ENCODE measurements around the gene LGR5.
"Not testable (repeated sequence)": the region's sequence is repeated elsewhere in the genome, so short reads cannot be mapped to it uniquely, and the experiment has no call there.

The LGR5 gene

GRCh38 chr12:71562676-71563595, 123.3 kb downstream of the LGR5 start:
- no peak for DNase-seq (ENCODE audit: low read depth)
- no peak for TF ChIP-seq CTCF (conservative IDR thresholded peaks at IDR 0.05; ENCODE audit: low read length)

GRCh38 chr12:71565535-71565934, 125.9 kb downstream of the LGR5 start:
- H3K4me3 ChIP-seq (ENCODE audit: low read length) = no peak overlapping the region
- peak; percentile 40 for DNase-seq (ENCODE audit: low read depth)
- no peak for TF ChIP-seq CTCF (conservative IDR thresholded peaks at IDR 0.05; ENCODE audit: low read length)

More at GRCh38 chr12:71562676-71563595, 123.3 kb downstream of the LGR5 start:
- no peak overlapping the region for H3K4me3 ChIP-seq (ENCODE audit: low read length)

GRCh38 chr12:71566655-71567054, 127.1 kb downstream of the LGR5 start:
- DNase-seq (ENCODE audit: low read depth) = no peak
- TF ChIP-seq CTCF (conservative IDR thresholded peaks at IDR 0.05; ENCODE audit: low read length) = no peak

GRCh38 chr12:71567537-71567936, 127.9 kb downstream of the LGR5 start:
- no peak overlapping the region for H3K4me3 ChIP-seq (ENCODE audit: low read length)
- DNase-seq (ENCODE audit: low read depth) = no peak
- TF ChIP-seq CTCF (conservative IDR thresholded peaks at IDR 0.05; ENCODE audit: low read length) = no peak

More at GRCh38 chr12:71566655-71567054, 127.1 kb downstream of the LGR5 start:
- no peak overlapping the region for H3K4me3 ChIP-seq (ENCODE audit: low read length)

GRCh38 chr12:71569885-71570284, 130.3 kb downstream of the LGR5 start:
- not testable (repeated sequence) for DNase-seq (ENCODE audit: low read depth); H3K4me3 ChIP-seq (ENCODE audit: low read length)

GRCh38 chr12:71576496-71576895, 136.9 kb downstream of the LGR5 start:
- no peak for TF ChIP-seq CTCF (conservative IDR thresholded peaks at IDR 0.05; ENCODE audit: low read length)
- no peak for DNase-seq (ENCODE audit: low read depth)
- H3K4me3 ChIP-seq (ENCODE audit: low read length) = no peak overlapping the region

GRCh38 chr12:71578694-71579258, 139.2 kb downstream of the LGR5 start:
- H3K4me3 ChIP-seq (ENCODE audit: low read length) = no peak overlapping the region
- no peak for DNase-seq (ENCODE audit: low read depth)
- no peak for TF ChIP-seq CTCF (conservative IDR thresholded peaks at IDR 0.05; ENCODE audit: low read length)

All from AG10803 (cell line).